ACC112 (cell line): Measurements from ENCODE around the gene FAM186B.

Source experiments
- H2AFZ ChIP-seq: fragments of 200-600 bp; sonication (generic); one replicate; pipeline ENCODE4 v1.6.0; 2017; ENCODE audit warnings: antibody characterized with exemption, low read length; ENCODE audit not compliant: unreplicated experiment
- H3K27ac ChIP-seq: fragments of 200-600 bp; sonication (generic); 2 replicates; pipeline ENCODE4 v1.5.1; 2014; ENCODE audit warnings: low read depth, mild to moderate bottlenecking, antibody characterized with exemption, low read length, moderate library complexity
- H3K27me3 ChIP-seq: fragments of 200-600 bp; sonication (generic); 2 replicates; pipeline ENCODE4 v1.6.1; 2014; ENCODE audit warnings: mild to moderate bottlenecking, antibody characterized with exemption, low read length, moderate library complexity, mixed read lengths; ENCODE audit not compliant: insufficient read depth
- H3K36me3 ChIP-seq: fragments of 200-600 bp; sonication (generic); 2 replicates; pipeline ENCODE4 v1.6.1; 2016; ENCODE audit warnings: mild to moderate bottlenecking, antibody characterized with exemption, low read length, moderate library complexity, mixed read lengths; ENCODE audit not compliant: insufficient read depth
- H3K4me1 ChIP-seq: fragments of 200-600 bp; sonication (generic); one replicate; pipeline ENCODE4 v1.6.1; 2016; ENCODE audit warnings: low read length, mixed read lengths; ENCODE audit not compliant: insufficient read depth, unreplicated experiment, control insufficient read depth
- H3K4me3 ChIP-seq: fragments of 200-600 bp; sonication (generic); 2 replicates; pipeline ENCODE4 v1.5.1; 2014; ENCODE audit warnings: mild to moderate bottlenecking, low read depth, low read length
- H3K79me2 ChIP-seq: fragments of 200-600 bp; sonication (generic); one replicate; pipeline ENCODE4 v1.6.0; 2016; ENCODE audit warnings: low read length; ENCODE audit not compliant: control insufficient read depth, unreplicated experiment, insufficient read depth

FAM186B gene

DNA sequence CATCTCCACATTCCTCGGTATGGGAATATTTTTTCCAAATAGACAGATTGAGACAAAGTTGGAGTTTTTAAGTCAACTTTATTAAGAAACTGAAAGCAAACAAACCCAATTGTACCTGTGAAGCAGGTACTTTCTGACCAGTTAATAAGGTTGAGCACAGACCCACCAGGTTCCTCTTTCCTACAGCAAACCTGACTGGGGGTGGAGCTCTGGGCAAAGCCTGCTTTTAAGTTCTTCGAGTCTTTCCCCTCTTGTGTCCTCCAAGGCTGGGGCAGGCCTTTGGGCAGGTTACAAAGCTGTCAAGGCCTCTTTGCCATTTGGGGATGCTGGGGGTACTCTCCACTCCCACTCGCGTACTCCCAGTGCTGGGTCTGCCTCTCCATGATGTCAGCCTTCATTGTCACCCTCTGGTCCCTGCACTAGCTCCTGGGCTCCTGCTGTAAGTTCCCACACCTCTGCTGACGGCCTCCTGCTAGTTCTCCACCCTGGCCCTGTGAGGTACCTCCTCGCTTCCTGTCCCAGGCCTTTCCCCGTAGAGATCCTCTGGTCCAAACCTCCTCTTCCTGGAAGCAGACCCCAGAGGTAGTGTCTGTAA lies 63.4 kb downstream of the FAM186B start:
- Histone ChIP-seq H3K36me3 (no peaks in the 10 kb centered on the region), H3K4me3 (no peak overlapping the region), H2AFZ (no peak overlapping the region), H3K79me2 (no peaks in the 10 kb centered on the region), H3K27me3 (peaks cover 31% of the 10 kb centered on the region), H3K27ac (no peak overlapping the region), H3K4me1 (peaks cover 10% of the 10 kb centered on the region)

DNA sequence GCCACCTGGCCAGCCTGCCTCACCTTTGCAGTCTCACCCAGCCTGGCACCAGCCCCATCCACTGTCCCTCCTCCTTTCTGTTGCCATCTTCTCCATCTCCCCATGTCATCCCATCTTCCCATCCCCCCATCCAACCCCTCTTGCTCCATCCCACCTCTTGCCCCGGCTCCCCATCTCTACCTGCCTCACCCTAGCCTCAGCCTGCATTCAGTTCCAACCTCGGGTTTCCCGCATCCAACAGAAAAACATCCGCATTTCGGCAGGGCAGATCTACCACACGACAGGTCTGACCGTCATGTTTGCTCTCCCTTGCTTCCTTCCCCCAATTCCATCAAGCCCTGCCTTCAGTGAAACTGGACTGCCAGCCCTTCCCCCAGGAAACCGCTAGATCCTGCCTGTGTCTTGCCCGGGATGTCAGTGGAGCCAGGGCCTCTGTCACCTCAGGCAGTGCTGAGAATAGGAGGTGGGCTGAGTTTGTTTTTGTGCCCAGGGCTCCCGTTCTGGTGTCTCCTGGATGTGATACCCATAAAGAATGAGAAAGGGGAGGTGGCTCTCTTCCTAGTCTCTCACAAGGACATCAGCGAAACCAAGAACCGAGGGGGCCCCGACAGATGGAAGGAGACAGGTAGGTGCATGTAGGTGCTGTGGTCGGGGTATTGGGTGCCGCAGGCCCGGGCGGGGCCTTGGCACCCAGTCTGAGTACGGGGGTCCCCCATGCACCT lies 64.1 kb downstream of the FAM186B start:
- H3K79me2 ChIP-seq = no peaks in the 10 kb centered on the region
- no peak overlapping the region for H3K27ac ChIP-seq
- H3K36me3 ChIP-seq = no peaks in the 10 kb centered on the region
- peaks cover 12% of the 10 kb centered on the region for H3K4me1 ChIP-seq
- no peak overlapping the region for H3K4me3 ChIP-seq
- no peak overlapping the region for H2AFZ ChIP-seq
- peaks cover 31% of the 10 kb centered on the region for H3K27me3 ChIP-seq

DNA sequence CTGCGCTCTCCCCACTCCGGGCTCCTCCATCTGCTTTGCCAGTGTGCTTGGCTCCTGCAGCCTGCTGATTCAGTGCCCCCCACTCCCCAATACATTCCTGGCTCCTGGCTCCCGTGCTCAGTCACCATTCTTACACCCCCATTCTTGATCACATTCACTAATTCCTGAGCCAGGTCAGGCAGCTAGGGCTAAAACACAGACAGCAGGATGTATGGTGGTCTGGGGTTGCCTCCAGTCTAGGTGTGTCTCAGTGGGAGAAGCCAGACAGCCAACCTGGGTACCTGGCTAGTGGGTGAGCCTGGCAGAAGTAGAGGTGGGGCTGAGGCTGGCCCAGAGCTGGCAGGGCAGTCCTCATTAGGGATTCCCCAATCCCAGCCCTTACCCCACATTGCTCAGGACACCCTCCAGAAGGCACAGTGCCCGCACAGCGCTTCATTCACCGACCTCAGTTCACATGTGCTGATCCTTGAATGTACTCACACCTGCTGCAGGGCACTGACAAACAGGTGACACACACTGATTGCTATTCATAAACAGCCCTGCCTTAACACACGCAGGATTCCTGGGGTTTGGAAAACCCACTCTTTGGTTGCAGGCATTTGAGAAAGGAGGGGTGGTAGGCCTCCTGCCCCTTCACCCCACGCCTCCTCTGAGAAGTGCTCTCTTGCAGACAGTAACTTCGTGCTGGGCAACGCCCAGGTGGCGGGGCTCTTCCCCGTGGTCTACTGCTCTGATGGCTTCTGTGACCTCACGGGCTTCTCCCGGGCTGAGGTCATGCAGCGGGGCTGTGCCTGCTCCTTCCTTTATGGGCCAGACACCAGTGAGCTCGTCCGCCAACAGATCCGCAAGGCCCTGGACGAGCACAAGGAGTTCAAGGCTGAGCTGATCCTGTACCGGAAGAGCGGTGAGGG lies 65.0 kb downstream of the FAM186B start:
- Histone ChIP-seq H3K36me3 (no peaks in the 10 kb centered on the region), H3K27me3 (peaks cover 31% of the 10 kb centered on the region), H3K27ac (no peak overlapping the region), H2AFZ (no peak overlapping the region), H3K79me2 (no peaks in the 10 kb centered on the region), H3K4me3 (no peak overlapping the region), H3K4me1 (peaks cover 19% of the 10 kb centered on the region)

DNA sequence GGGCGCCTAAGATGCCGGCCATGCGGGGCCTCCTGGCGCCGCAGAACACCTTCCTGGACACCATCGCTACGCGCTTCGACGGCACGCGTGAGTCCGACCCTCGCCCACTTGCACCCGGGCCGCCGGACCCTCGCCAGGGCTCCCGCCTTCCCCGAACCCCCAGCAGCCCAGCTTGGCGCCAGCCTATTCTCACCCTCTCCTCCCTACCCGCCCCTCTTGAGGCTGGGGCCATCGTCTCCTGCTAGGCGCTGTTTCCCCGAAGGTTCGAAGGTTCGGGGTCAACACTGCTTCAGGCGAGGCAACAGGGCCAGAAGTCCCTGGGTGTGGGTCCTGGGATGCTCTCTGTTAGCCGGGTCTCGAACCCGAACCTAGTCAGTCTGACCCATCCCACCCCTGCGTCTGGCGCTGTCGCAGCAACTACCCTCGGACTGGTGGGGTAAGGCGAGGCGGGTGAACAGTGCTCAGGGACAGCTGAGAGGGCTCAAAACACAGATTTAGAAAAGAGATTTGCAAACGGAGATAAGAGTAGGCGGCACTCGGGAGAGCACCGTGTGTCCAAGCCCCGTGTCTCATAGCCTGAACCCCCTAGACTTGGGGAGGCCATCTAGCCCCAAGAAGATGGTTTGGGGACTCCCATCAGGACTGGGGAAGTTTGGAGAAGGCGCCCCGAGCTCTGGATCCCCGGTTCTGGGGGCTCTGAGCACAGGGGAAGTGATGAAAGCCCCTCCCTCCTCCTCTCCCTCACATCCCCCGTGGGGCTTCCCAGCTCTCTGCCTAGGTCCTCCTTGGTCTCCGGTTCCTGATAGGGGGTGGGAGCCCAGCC lies 65.8 kb downstream of the FAM186B start:
- H3K79me2 ChIP-seq = no peaks in the 10 kb centered on the region
- H3K27me3 ChIP-seq = peaks cover 31% of the 10 kb centered on the region
- no peak overlapping the region for H3K27ac ChIP-seq
- H3K36me3 ChIP-seq = no peaks in the 10 kb centered on the region
- H2AFZ ChIP-seq = no peak overlapping the region
- no peak overlapping the region for H3K4me3 ChIP-seq
- H3K4me1 ChIP-seq = peaks cover 19% of the 10 kb centered on the region

DNA sequence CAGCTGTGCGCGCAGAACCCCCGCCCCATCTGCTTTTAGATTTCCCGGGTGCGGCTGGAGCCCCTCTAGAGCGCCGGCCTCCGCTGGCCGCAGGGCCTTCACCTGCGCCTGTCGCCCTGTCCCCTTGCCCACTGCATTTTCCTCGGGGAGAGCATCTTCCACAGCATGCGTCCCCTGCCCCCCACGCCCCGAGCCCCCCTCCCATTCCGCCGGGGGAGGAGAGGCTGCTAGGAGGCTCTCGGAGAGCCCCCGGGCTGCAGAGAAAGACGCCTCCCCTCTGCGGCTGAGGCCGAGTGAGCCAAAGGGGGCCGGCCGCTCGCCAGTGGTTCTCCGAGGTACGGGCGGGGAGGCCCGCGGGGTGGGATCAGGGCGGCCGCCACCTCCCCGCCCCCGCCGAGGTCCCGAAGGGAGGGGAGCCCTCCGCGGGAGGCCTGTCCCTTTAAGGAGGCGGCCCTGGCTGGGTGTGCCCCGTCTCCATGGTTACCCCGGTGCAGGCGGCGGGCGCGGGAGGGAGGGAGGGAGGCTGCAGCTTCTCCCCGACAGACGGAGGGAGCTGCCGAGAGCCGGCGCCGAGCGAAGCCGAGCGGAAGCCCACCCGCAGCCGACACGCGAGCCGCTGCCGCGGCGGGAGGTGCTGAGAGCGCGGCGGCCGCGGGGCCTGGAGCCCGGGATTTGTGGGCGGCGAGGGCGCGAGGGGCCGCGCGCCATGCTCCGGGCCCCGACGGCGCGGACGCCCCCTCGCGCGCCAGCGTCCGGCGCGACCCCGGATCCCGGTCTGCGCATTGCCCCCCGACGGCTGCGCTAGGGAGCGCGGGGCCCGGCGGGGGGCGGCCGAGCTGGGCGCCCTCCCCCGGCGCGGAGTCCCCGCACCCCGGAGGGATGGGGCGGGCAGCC lies 66.7 kb downstream of the FAM186B start, which contains the start of gene KCNH3:
TSS of gene KCNH3 (plus strand) at position 521 of the 894 bp plus-strand sequence. CDS start 387 bp downstream, outside the sequence.
- no peak within 1 kb of the TSS for H2AFZ ChIP-seq
- peaks cover 31% of the 10 kb centered on the region for H3K27me3 ChIP-seq

DNA sequence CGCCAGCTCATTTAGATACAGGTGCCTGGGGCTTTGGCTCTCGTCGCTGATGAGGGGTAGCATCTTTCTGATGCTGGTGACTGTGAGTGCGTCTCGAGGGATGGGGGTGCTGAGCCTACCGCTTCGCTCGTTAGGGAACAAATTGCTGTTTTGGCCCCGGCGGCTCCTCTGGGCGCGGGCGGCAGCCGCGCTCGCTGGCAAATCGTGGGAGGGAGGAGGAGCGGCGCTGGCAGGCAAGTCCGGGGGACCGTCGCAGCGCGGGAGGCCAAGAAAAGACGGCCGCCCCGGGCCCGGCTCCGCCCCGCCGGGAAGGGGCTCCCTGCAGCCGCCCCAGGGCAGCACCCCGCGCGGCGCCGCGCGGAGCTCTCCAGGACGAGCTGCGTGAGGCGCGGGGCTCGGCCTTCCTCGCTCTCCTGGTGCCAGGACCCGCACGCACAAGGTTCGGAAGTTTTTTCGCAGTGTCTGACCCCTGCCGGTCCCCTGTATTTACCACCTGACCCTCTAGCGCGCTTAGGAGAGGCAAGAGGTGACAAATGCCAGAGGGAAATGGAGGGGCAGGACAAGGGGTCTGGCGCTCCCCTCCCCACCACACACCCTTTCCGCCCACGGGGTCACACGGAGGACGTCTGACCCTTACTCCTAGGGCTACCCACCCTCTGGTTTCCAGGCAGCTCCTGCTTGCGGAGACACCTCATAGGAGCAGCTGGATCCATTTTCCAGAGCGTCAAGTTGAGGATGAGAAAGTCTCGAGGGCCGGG lies 67.5 kb downstream of the FAM186B start:
- H3K79me2 ChIP-seq = no peaks in the 10 kb centered on the region
- no peak overlapping the region for H3K27ac ChIP-seq
- H3K36me3 ChIP-seq = no peaks in the 10 kb centered on the region
- H3K4me1 ChIP-seq = peaks cover 19% of the 10 kb centered on the region
- H3K4me3 ChIP-seq = peak overlapping the region; percentile 72
- H2AFZ ChIP-seq = peak overlapping the region; percentile 33
- peaks cover 31% of the 10 kb centered on the region for H3K27me3 ChIP-seq

More for the DNA sequence above, 66.7 kb downstream of the FAM186B start, which contains the start of gene KCNH3:
- no peaks in the 10 kb centered on the region for H3K79me2 ChIP-seq
- H3K4me3 ChIP-seq = peak within 1 kb of the TSS; percentile 72
- no peaks in the 10 kb centered on the region for H3K36me3 ChIP-seq
- peaks cover 19% of the 10 kb centered on the region for H3K4me1 ChIP-seq
- no peak within 1 kb of the TSS for H3K27ac ChIP-seq
